WTC11 (cell line): ENCODE measurements around the gene RSPH3.
"Not testable (repeated sequence)": the region's sequence is repeated elsewhere in the genome, so short reads cannot be mapped to it uniquely, and the experiment has no call there.

Experiments used
- ARID4B ChIP-seq: sonication (generic); formaldehyde crosslinking; IDR thresholded peaks from 2 replicates; pipeline ENCODE4 v1.8.0; 2023; ENCODE audit warnings: missing genetic modification reagents, mild to moderate bottlenecking, borderline replicate concordance
- ATF3 ChIP-seq: sonication (generic); formaldehyde crosslinking; conservative IDR thresholded peaks from 2 replicates; pipeline ENCODE4 v1.8.1; 2022; ENCODE audit warnings: mild to moderate bottlenecking, missing genetic modification reagents
- CTCF ChIP-seq: fragments of 200-600 bp; IDR thresholded peaks from 2 replicates; pipeline ENCODE4 v1.8.0; 2022; ENCODE audit warnings: antibody characterized with exemption
- E2F5 ChIP-seq: sonication (generic); formaldehyde crosslinking; IDR thresholded peaks from 2 replicates; pipeline ENCODE4 v1.8.1; 2022; ENCODE audit warnings: mild to moderate bottlenecking, moderate library complexity, missing genetic modification reagents
- ELF4 ChIP-seq: sonication (generic); formaldehyde crosslinking; IDR thresholded peaks from 2 replicates; pipeline ENCODE4 v1.8.1; 2022; ENCODE audit warnings: low read depth, mild to moderate bottlenecking, moderate library complexity, missing genetic modification reagents
- IRF2 ChIP-seq: sonication (generic); formaldehyde crosslinking; IDR thresholded peaks from 2 replicates; pipeline ENCODE4 v1.8.0; 2022; ENCODE audit warnings: low read depth, missing genetic modification reagents, borderline replicate concordance
- MAX ChIP-seq: sonication (generic); formaldehyde crosslinking; IDR thresholded peaks from 2 replicates; pipeline ENCODE4 v1.8.0; 2022; ENCODE audit warnings: mild to moderate bottlenecking, missing genetic modification reagents
- NR2C2 ChIP-seq: sonication (generic); formaldehyde crosslinking; IDR thresholded peaks from 2 replicates; pipeline ENCODE4 v1.8.0; 2022; ENCODE audit warnings: mild to moderate bottlenecking, missing genetic modification reagents
- PRDM15 ChIP-seq: sonication (generic); formaldehyde crosslinking; IDR thresholded peaks from 2 replicates; pipeline ENCODE4 v1.8.0; 2022; ENCODE audit warnings: missing genetic modification reagents
- PREB ChIP-seq: sonication (generic); formaldehyde crosslinking; IDR thresholded peaks from 2 replicates; pipeline ENCODE4 v1.8.1; 2022; ENCODE audit warnings: mild to moderate bottlenecking, missing genetic modification reagents, moderate library complexity, borderline replicate concordance
- SMAD3 ChIP-seq: sonication (generic); formaldehyde crosslinking; IDR thresholded peaks from 2 replicates; pipeline ENCODE4 v1.8.0; 2022; ENCODE audit warnings: missing genetic modification reagents, mild to moderate bottlenecking, borderline replicate concordance
- SP1 ChIP-seq: sonication (generic); formaldehyde crosslinking; conservative IDR thresholded peaks from 2 replicates; pipeline ENCODE4 v1.8.1; 2022; ENCODE audit warnings: missing genetic modification reagents
- TCF7 ChIP-seq: sonication (generic); formaldehyde crosslinking; IDR thresholded peaks from 2 replicates; pipeline ENCODE4 v1.8.0; 2022; ENCODE audit warnings: mild to moderate bottlenecking, low read depth, missing genetic modification reagents, moderate library complexity
- ZNF416 ChIP-seq: fragments of 250-450 bp; sonication (Bioruptor Pico); IDR thresholded peaks from 2 replicates; pipeline ENCODE4 v1.9.0; 2021; ENCODE audit warnings: mild to moderate bottlenecking, inconsistent platforms

GRCh38 chr6:159010037-159010612, 10.1 kb upstream of the RSPH3 start:
- not testable (repeated sequence) for TF ChIP-seq ELF4 (CRISPR knock-in tag); CTCF; E2F5 (CRISPR knock-in tag); TCF7; PREB (CRISPR knock-in tag); ATF3 (CRISPR knock-in tag); SMAD3 (CRISPR knock-in tag); NR2C2 (CRISPR knock-in tag); ZNF416 (CRISPR knock-in tag); MAX; PRDM15 (CRISPR knock-in tag); SP1 (CRISPR knock-in tag); ARID4B (CRISPR knock-in tag); IRF2 (CRISPR knock-in tag)
